Trophoblast cell (in vitro differentiated cells and primary cell): ENCODE data around the gene ZNF474.

Experiments
- DNase-seq, 2 donors: peaks; one replicate each; pipeline ENCODE4 v3.0.0-alpha.2; 2016
- H2AFZ ChIP-seq: 2 replicates; pipeline ENCODE4 v1.6.1; 2013; ENCODE audit warnings: low read length, moderate library complexity, mild to moderate bottlenecking; ENCODE audit not compliant: insufficient read depth, poor library complexity
- H2AK5ac ChIP-seq: 2 replicates; pipeline ENCODE4 v1.6.1; 2013; ENCODE audit warnings: mild to moderate bottlenecking, low read length
- H2BK120ac ChIP-seq: 2 replicates; pipeline ENCODE4 v1.6.1; 2013; ENCODE audit warnings: low read length, mild to moderate bottlenecking, moderate library complexity; ENCODE audit not compliant: insufficient read depth, poor library complexity
- H2BK12ac ChIP-seq: 2 replicates; pipeline ENCODE4 v1.6.1; 2013; ENCODE audit warnings: mild to moderate bottlenecking, low read length, moderate library complexity
- H2BK5ac ChIP-seq: 2 replicates; pipeline ENCODE4 v1.6.1; 2013; ENCODE audit warnings: low read length, low read depth, moderate library complexity, mild to moderate bottlenecking; ENCODE audit not compliant: poor library complexity
- H3K14ac ChIP-seq: 2 replicates; pipeline ENCODE4 v1.6.1; 2013; ENCODE audit warnings: mild to moderate bottlenecking, low read length
- H3K18ac ChIP-seq: 2 replicates; pipeline ENCODE4 v1.6.1; 2013; ENCODE audit warnings: mild to moderate bottlenecking, low read length
- H3K23ac ChIP-seq: 2 replicates; pipeline ENCODE4 v1.6.1; 2013; ENCODE audit warnings: low read length
- H3K27ac ChIP-seq: 2 replicates; pipeline ENCODE4 v1.5.1; 2013; ENCODE audit warnings: low read depth, mild to moderate bottlenecking, inconsistent platforms, low read length, moderate library complexity
- H3K27me3 ChIP-seq: 2 replicates; pipeline ENCODE4 v1.6.1; 2013; ENCODE audit warnings: inconsistent platforms, mild to moderate bottlenecking, low read length, moderate library complexity; ENCODE audit not compliant: insufficient read depth
- H3K36me3 ChIP-seq, 2 experiments: 1 replicate in 1 of 2; 2 replicates in 1 of 2; pipeline ENCODE4 v1.6.1; 2013; ENCODE audit warnings: low read length in 2 of 2, mild to moderate bottlenecking in 2 of 2, moderate library complexity in 1 of 2; ENCODE audit not compliant: insufficient read depth in 2 of 2, control insufficient read depth in 1 of 2
- H3K4ac ChIP-seq: 2 replicates; pipeline ENCODE4 v1.6.1; 2013; ENCODE audit warnings: low read depth, mild to moderate bottlenecking, low read length, moderate library complexity
- H3K4me1 ChIP-seq, 2 experiments: 1 replicate in 1 of 2; 2 replicates in 1 of 2; pipeline ENCODE4 v1.6.1; 2013; ENCODE audit warnings: low read length in 2 of 2, mild to moderate bottlenecking in 2 of 2, moderate library complexity in 1 of 2; ENCODE audit not compliant: insufficient read depth in 2 of 2, control insufficient read depth in 1 of 2
- H3K4me2 ChIP-seq: 2 replicates; pipeline ENCODE4 v1.6.1; 2013; ENCODE audit warnings: inconsistent platforms, mild to moderate bottlenecking, low read length, moderate library complexity
- H3K4me3 ChIP-seq: 2 replicates; pipeline ENCODE4 v1.5.1; 2013; ENCODE audit warnings: mild to moderate bottlenecking, low read depth, low read length, inconsistent platforms
- H3K79me1 ChIP-seq: one replicate; pipeline ENCODE4 v1.6.1; 2013; ENCODE audit warnings: low read length
- H3K79me2 ChIP-seq: 2 replicates; pipeline ENCODE4 v1.6.1; 2013; ENCODE audit warnings: low read length, mild to moderate bottlenecking; ENCODE audit not compliant: control insufficient read depth, insufficient read depth, poor library complexity
- H3K9ac ChIP-seq: 2 replicates; pipeline ENCODE4 v1.6.1; 2013; ENCODE audit warnings: mild to moderate bottlenecking, low read length
- H3K9me3 ChIP-seq: 2 replicates; pipeline ENCODE4 v1.6.1; 2013; ENCODE audit warnings: low read depth, mild to moderate bottlenecking, control low read depth, inconsistent platforms, low read length; ENCODE audit not compliant: insufficient read depth
- H4K12ac ChIP-seq: 2 replicates; pipeline ENCODE4 v1.6.1; 2013; ENCODE audit warnings: low read depth, mild to moderate bottlenecking, low read length, moderate library complexity
- H4K8ac ChIP-seq: 2 replicates; pipeline ENCODE4 v1.6.1; 2013; ENCODE audit warnings: low read depth, mild to moderate bottlenecking, low read length, moderate library complexity
- H4K91ac ChIP-seq: one replicate; pipeline ENCODE4 v1.6.1; 2013; ENCODE audit warnings: low read depth, mild to moderate bottlenecking, low read length, moderate library complexity
- WGBS: extraction: QIAGEN DNeasy Blood & Tissue Kit; methylation state at CpG from one replicate; pipeline ENCODE4 v1.1.7; 2013; ENCODE audit warnings: missing lambda C conversion rate; ENCODE audit not compliant: insufficient read length, insufficient coverage; ENCODE audit errors: extremely low coverage; 5-methylcytosine and 5-hydroxymethylcytosine counted together

Gene ZNF474

GRCh38 chr5:122155546-122155945 is 26.2 kb downstream of the ZNF474 start:
- no peak overlapping the region for H2BK120ac ChIP-seq
- no peak overlapping the region for H3K4ac ChIP-seq
- H3K36me3 ChIP-seq, result no peaks in the 10 kb centered on the region
- no peak overlapping the region for H3K4me2 ChIP-seq
- H3K4me3 ChIP-seq, result no peak overlapping the region
- no peak overlapping the region for H3K14ac ChIP-seq
- no peak overlapping the region for H4K12ac ChIP-seq
- no peak overlapping the region for H3K9ac ChIP-seq
- no peaks in the 10 kb centered on the region for H3K79me2 ChIP-seq
- no peaks in the 10 kb centered on the region for H3K27me3 ChIP-seq
- WGBS, result no CpG with 5 or more reads among the region's 3 CpGs
- H2AK5ac ChIP-seq, result no peak overlapping the region
- no peak overlapping the region for H4K8ac ChIP-seq
- H4K91ac ChIP-seq, result no peak overlapping the region
- H2BK12ac ChIP-seq, result no peak overlapping the region
- H2AFZ ChIP-seq, result no peak overlapping the region
- H3K79me1 ChIP-seq, result peaks cover 2% of the 10 kb centered on the region
- no peak overlapping the region for H2BK5ac ChIP-seq
- H3K23ac ChIP-seq, result no peak overlapping the region
- no peak for DNase-seq
- H3K9me3 ChIP-seq, result no peaks in the 10 kb centered on the region
- H3K18ac ChIP-seq, result no peak overlapping the region
- H3K27ac ChIP-seq, result no peak overlapping the region
- peaks cover 3 to 4% of the 10 kb centered on the region in 2 experiments for H3K4me1 ChIP-seq

GRCh38 chr5:122156724-122157325 is 27.5 kb downstream of the ZNF474 start:
- no peak overlapping the region for H2AFZ ChIP-seq
- no CpG with 5 or more reads among the region's 1 CpG for WGBS
- H4K8ac ChIP-seq, result no peak overlapping the region
- H3K79me2 ChIP-seq, result no peaks in the 10 kb centered on the region
- H2BK5ac ChIP-seq, result no peak overlapping the region
- H2BK12ac ChIP-seq, result no peak overlapping the region
- H2BK120ac ChIP-seq, result no peak overlapping the region
- no peak overlapping the region for H4K12ac ChIP-seq
- no peak overlapping the region for H3K4ac ChIP-seq
- no peak overlapping the region for H3K23ac ChIP-seq
- H3K27me3 ChIP-seq, result no peaks in the 10 kb centered on the region
- no peak overlapping the region for H3K4me2 ChIP-seq
- H3K9me3 ChIP-seq, result no peaks in the 10 kb centered on the region
- H2AK5ac ChIP-seq, result no peak overlapping the region
- peak in 1 of 2 donors; percentile 58 for DNase-seq
- no peak overlapping the region for H3K18ac ChIP-seq
- H4K91ac ChIP-seq, result no peak overlapping the region
- no peak overlapping the region for H3K4me3 ChIP-seq
- H3K79me1 ChIP-seq, result peaks cover 2% of the 10 kb centered on the region
- no peak overlapping the region for H3K9ac ChIP-seq
- no peak overlapping the region for H3K14ac ChIP-seq
- no peak overlapping the region for H3K27ac ChIP-seq
- peaks cover 3 to 4% of the 10 kb centered on the region in 2 experiments for H3K4me1 ChIP-seq
- H3K36me3 ChIP-seq, result no peaks in the 10 kb centered on the region

- no peak overlapping the region for H3K18ac ChIP-seq
- H4K8ac ChIP-seq, result no peak overlapping the region
- H3K4ac ChIP-seq, result no peak overlapping the region
- no peak for DNase-seq
- H3K23ac ChIP-seq, result no peak overlapping the region
- no peaks in the 10 kb centered on the region for H3K4me1 ChIP-seq
- H3K36me3 ChIP-seq, result no peaks in the 10 kb centered on the region
- no peaks in the 10 kb centered on the region for H3K27me3 ChIP-seq
- WGBS, result no CpG with 5 or more reads among the region's 3 CpGs
- H4K12ac ChIP-seq, result no peak overlapping the region
- no peak overlapping the region for H2BK5ac ChIP-seq
- no peak overlapping the region for H4K91ac ChIP-seq
- no peak overlapping the region for H3K9ac ChIP-seq
- no peaks in the 10 kb centered on the region for H3K79me2 ChIP-seq
- no peak overlapping the region for H3K4me3 ChIP-seq
- no peak overlapping the region for H3K4me2 ChIP-seq
- no peak overlapping the region for H2BK12ac ChIP-seq
- H3K9me3 ChIP-seq, result no peaks in the 10 kb centered on the region
- no peak overlapping the region for H3K27ac ChIP-seq
- H3K14ac ChIP-seq, result no peak overlapping the region
- H2AK5ac ChIP-seq, result no peak overlapping the region
- H3K79me1 ChIP-seq, result no peaks in the 10 kb centered on the region
- H2BK120ac ChIP-seq, result no peak overlapping the region
- H2AFZ ChIP-seq, result no peak overlapping the region
Observed at GRCh38 chr5:122162100-122162638, 32.8 kb downstream of the ZNF474 start.

GRCh38 chr5:122163121-122164069 is 34.0 kb downstream of the ZNF474 start:
- Histone ChIP-seq H2AK5ac (no peak overlapping the region), H3K9me3 (no peaks in the 10 kb centered on the region), H3K23ac (no peak overlapping the region), H4K8ac (no peak overlapping the region), H3K4me3 (no peak overlapping the region), H3K18ac (no peak overlapping the region), H3K14ac (no peak overlapping the region), H2BK120ac (no peak overlapping the region), H3K4me1 (no peaks in the 10 kb centered on the region), H3K4me2 (no peak overlapping the region), H2BK5ac (no peak overlapping the region), H2BK12ac (no peak overlapping the region), H3K36me3 (no peaks in the 10 kb centered on the region), H3K79me2 (no peaks in the 10 kb centered on the region), H3K27me3 (no peaks in the 10 kb centered on the region), H3K4ac (no peak overlapping the region), H4K91ac (no peak overlapping the region), H3K79me1 (no peaks in the 10 kb centered on the region), H3K9ac (no peak overlapping the region), H4K12ac (no peak overlapping the region), H2AFZ (no peak overlapping the region), H3K27ac (no peak overlapping the region)
- peak; percentile 59 to 72 for DNase-seq
- WGBS, result no CpG with 5 or more reads among the region's 4 CpGs
